DMS 273 (cell line): Measurements from ENCODE around the gene MAN2B2.

ENCODE experiments used
- DNase-seq: peaks from one replicate; lab custom pipeline; 2025; ENCODE audit not compliant: unreplicated experiment; lab: John Stamatoyannopoulos, UW

MAN2B2 gene

GRCh38 chr4:6592804-6593563, 18.0 kb downstream of the MAN2B2 start:
- no peak for DNase-seq

- no peak for DNase-seq
Measured at GRCh38 chr4:6594341-6594740, 19.4 kb downstream of the MAN2B2 start.

GRCh38 chr4:6594826-6595355, 19.9 kb downstream of the MAN2B2 start:
- no peak for DNase-seq

- no peak for DNase-seq
Measured at GRCh38 chr4:6595897-6596537, 21.0 kb downstream of the MAN2B2 start.

GRCh38 chr4:6596948-6597347, 22.0 kb downstream of the MAN2B2 start:
- no peak for DNase-seq

- DNase-seq: no peak
Measured at GRCh38 chr4:6598127-6598526, 23.1 kb downstream of the MAN2B2 start.

- DNase-seq: no peak
Measured at GRCh38 chr4:6598641-6599040, 23.7 kb downstream of the MAN2B2 start.

- no peak for DNase-seq
Measured at GRCh38 chr4:6601661-6602250, 26.8 kb downstream of the MAN2B2 start.

GRCh38 chr4:6602289-6602688, 27.3 kb downstream of the MAN2B2 start:
- DNase-seq: no peak

GRCh38 chr4:6603128-6603527, 28.1 kb downstream of the MAN2B2 start:
- no peak for DNase-seq

GRCh38 chr4:6605114-6605513, 30.1 kb downstream of the MAN2B2 start:
- DNase-seq: no peak

GRCh38 chr4:6605605-6606004, 30.6 kb downstream of the MAN2B2 start:
- no peak for DNase-seq

- no peak for DNase-seq
Measured at GRCh38 chr4:6606465-6607235, 31.7 kb downstream of the MAN2B2 start.

GRCh38 chr4:6607368-6608055, 32.5 kb downstream of the MAN2B2 start:
- DNase-seq: no peak

- no peak for DNase-seq
Measured at GRCh38 chr4:6608758-6609414, 33.9 kb downstream of the MAN2B2 start.

- DNase-seq: no peak
Measured at GRCh38 chr4:6609415-6610079, 34.6 kb downstream of the MAN2B2 start.

GRCh38 chr4:6610856-6611430, 36.0 kb downstream of the MAN2B2 start:
- no peak for DNase-seq

- no peak for DNase-seq
Measured at GRCh38 chr4:6612961-6613675, 38.1 kb downstream of the MAN2B2 start.
